HepG2 (cell line): ENCODE results near the gene ZMIZ1. TPM values are rescaled to one million over a fixed set of nuclear protein-coding genes. Genes with fewer than 3 reads are reported as not detected.
A peak's percentile ranks its signal among the peaks of the same experiment; 100 is the strongest.

ENCODE experiments used
- ARID4A ChIP-seq: sonication (generic); formaldehyde crosslinking; IDR thresholded peaks from 2 replicates; pipeline ENCODE4 v1.5.0; 2020; ENCODE audit warnings: mild to moderate bottlenecking, missing genetic modification reagents, borderline replicate concordance
- CREM ChIP-seq, 2 experiments: sonication (generic) in 1 of 2; formaldehyde crosslinking in 1 of 2; IDR thresholded peaks; 2 replicates each; pipeline versions ENCODE4 v1.4.0 to v1.6.1; 2016 to 2020; ENCODE audit warnings: antibody characterized with exemption in 1 of 2, mild to moderate bottlenecking in 1 of 2, missing genetic modification reagents in 1 of 2
- ELF3 ChIP-seq: IDR thresholded peaks from 2 replicates; pipeline ENCODE4 v1.6.1; 2016; ENCODE audit warnings: missing genetic modification reagents, missing compliant biosample characterization
- FIP1L1 ChIP-seq: fragments of 200-400 bp; formaldehyde crosslinking; IDR thresholded peaks from 2 replicates; pipeline ENCODE4 v1.6.1; 2018; ENCODE audit warnings: low read depth, mild to moderate bottlenecking, low read length, moderate library complexity, borderline replicate concordance; ENCODE audit not compliant: insufficient read depth
- FOXA3 ChIP-seq: IDR thresholded peaks from 2 replicates; pipeline ENCODE4 v1.6.1; 2016; ENCODE audit warnings: missing genetic modification reagents, missing compliant biosample characterization
- FOXP4 ChIP-seq: sonication (generic); formaldehyde crosslinking; IDR thresholded peaks from 2 replicates; pipeline ENCODE4 v1.4.0; 2020; ENCODE audit warnings: missing genetic modification reagents
- GABPB1 ChIP-seq: IDR thresholded peaks from 2 replicates; pipeline ENCODE4 v1.6.1; 2016; ENCODE audit warnings: mild to moderate bottlenecking, missing genetic modification reagents, moderate library complexity, missing compliant biosample characterization
- HDAC1 ChIP-seq: sonication (generic); formaldehyde crosslinking; IDR thresholded peaks from 2 replicates; pipeline ENCODE4 v1.5.1; 2020; ENCODE audit warnings: mild to moderate bottlenecking, missing genetic modification reagents
- IKZF4 ChIP-seq: sonication (generic); formaldehyde crosslinking; IDR thresholded peaks from 2 replicates; pipeline ENCODE4 v1.5.1; 2020; ENCODE audit warnings: borderline replicate concordance, mild to moderate bottlenecking, low read depth, missing genetic modification reagents; ENCODE audit errors: not compliant biosample characterization
- KMT2A ChIP-seq: sonication (generic); formaldehyde crosslinking; IDR thresholded peaks from 2 replicates; pipeline ENCODE4 v1.4.0; 2020; ENCODE audit warnings: missing genetic modification reagents
- RFX1 ChIP-seq: fragments of 450-650 bp; IDR thresholded peaks from 2 replicates; pipeline ENCODE4 v1.6.1; 2017
- SIX4 ChIP-seq: sonication (generic); formaldehyde crosslinking; IDR thresholded peaks from 2 replicates; pipeline ENCODE4 v1.4.0; 2020; ENCODE audit warnings: missing genetic modification reagents
- SOX13 ChIP-seq, 3 experiments: fragments of 450-650 bp in 1 of 3; sonication (generic) in 1 of 3; formaldehyde crosslinking in 1 of 3; IDR thresholded peaks in 2 of 3; conservative IDR thresholded peaks in 1 of 3; 2 replicates each; pipeline versions ENCODE4 v1.5.0 to v1.6.1; 2016 to 2020; ENCODE audit warnings: antibody characterized with exemption in 1 of 3, mild to moderate bottlenecking in 1 of 3, missing compliant biosample characterization in 1 of 3, missing genetic modification reagents in 1 of 3, moderate library complexity in 1 of 3
- SP4 ChIP-seq: sonication (generic); formaldehyde crosslinking; IDR thresholded peaks from 2 replicates; pipeline ENCODE4 v1.8.1; 2023; ENCODE audit warnings: mild to moderate bottlenecking, missing genetic modification reagents
- SPEN ChIP-seq: sonication (generic); formaldehyde crosslinking; IDR thresholded peaks from 2 replicates; pipeline ENCODE4 v1.5.1; 2020; ENCODE audit warnings: low read depth, mild to moderate bottlenecking, missing genetic modification reagents
- SRSF4 ChIP-seq: fragments of 200-400 bp; formaldehyde crosslinking; IDR thresholded peaks from one replicate; pipeline ENCODE4 v1.6.1; 2018; ENCODE audit warnings: mild to moderate bottlenecking, low read depth, low read length, moderate library complexity; ENCODE audit not compliant: poor library complexity, severe bottlenecking
- TBX3 ChIP-seq: fragments of 450-650 bp; IDR thresholded peaks from 2 replicates; pipeline ENCODE4 v1.6.1; 2017; ENCODE audit warnings: antibody characterized with exemption, mild to moderate bottlenecking, inconsistent platforms, borderline replicate concordance
- ZFX ChIP-seq: sonication (generic); formaldehyde crosslinking; IDR thresholded peaks from 2 replicates; pipeline ENCODE4 v1.4.0; 2020; ENCODE audit warnings: mild to moderate bottlenecking, low read depth, missing genetic modification reagents, moderate library complexity
- ZNF292 ChIP-seq: sonication (generic); formaldehyde crosslinking; IDR thresholded peaks from 2 replicates; pipeline ENCODE4 v1.8.1; 2022; ENCODE audit warnings: mild to moderate bottlenecking, low read depth, missing genetic modification reagents, borderline replicate concordance
- ZNF430 ChIP-seq: sonication (generic); formaldehyde crosslinking; IDR thresholded peaks from 2 replicates; pipeline ENCODE4 v1.9.0; 2021; ENCODE audit warnings: mild to moderate bottlenecking, missing genetic modification reagents
- ZNF614 ChIP-seq: IDR thresholded peaks from 2 replicates; pipeline ENCODE4 v1.6.1; 2018; ENCODE audit warnings: missing biosample characterization, missing genetic modification reagents, inconsistent platforms, borderline replicate concordance
- polyA plus RNA-seq, 8 experiments: library from polyadenylated mRNA; depleted of rRNA in 3 of 8; stranded (reverse) in 7 of 8; unstranded in 1 of 8; fragments of >200 nt; fragmentation: Illumina TruSeq in 4 of 8; extraction: Trizol in 4 of 8; gene quantifications; 2 replicates each; pipeline versions ENCODE4 v1.2.1 to v1.2.3, GENCODE V29; 2011 to 2016; ENCODE audit warnings: low read depth in 4 of 8, missing spikeins in 1 of 8, mixed read lengths in 1 of 8; ENCODE audit not compliant: insufficient read depth in 1 of 8
- total RNA-seq, 5 experiments: library from RNA; depleted of rRNA; stranded (reverse); fragments of >200 nt; fragmentation: Illumina TruSeq; extraction: Trizol; gene quantifications; 2 replicates each; pipeline ENCODE4 v1.2.3, GENCODE V29; 2016; ENCODE audit warnings: low read depth in 1 of 5

ZMIZ1 gene
- total and polyA plus RNA-seq, 2 of the 13 experiments (the other 11 are each of a cell fraction or from before 2014, with no cell fraction given): 5.3 to 10.2 TPM

DNA sequence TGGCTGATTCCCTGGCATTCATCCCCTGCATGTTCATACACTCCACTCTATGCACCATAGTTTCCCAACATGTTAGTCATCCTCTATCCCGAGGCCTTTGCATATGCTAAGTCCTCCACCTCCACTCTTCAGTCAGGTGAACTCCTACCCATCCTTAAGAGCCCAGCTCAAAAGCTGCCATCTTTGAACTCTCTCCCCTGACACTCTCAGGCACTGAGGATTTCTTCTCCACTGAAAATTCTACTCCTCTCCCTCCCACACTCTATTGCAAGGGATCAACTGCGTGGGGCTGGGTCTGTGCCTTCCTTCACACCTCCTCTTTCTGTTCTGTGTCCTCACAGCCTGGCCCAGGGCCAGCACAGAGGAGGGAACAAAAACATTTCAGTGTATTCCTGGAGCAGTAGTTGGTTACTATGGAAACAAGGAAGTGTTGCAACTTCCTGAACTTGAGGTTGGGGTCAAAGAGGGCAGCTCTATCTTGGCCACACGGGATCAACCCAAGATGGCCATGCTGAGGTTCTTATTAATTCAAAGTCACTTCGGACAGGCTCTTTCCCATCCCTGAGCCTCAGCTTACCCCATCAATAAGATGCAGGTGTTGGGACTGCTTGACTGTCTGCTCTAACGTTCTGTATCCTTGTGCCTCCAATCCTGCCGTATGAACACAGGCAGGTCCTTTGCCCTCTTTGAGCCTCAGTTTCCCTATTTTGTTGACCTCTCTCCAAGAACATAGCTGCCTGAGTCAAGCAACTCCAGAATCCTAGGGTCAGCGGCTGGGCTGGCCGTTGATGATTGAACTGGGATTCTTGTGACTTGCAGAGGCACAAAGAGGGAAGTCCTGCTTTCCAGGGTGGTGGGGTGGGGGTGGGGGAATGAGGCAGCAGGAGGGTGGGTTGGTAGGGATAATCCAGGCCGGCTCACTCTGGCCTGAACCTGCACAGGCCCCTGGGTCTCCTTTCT lies 15.5 kb downstream of the ZMIZ1 start (continued):
- peak; percentile 64; the same call in 1 of the 2 replicates for TF ChIP-seq ARID4A (CRISPR knock-in tag)
- TF ChIP-seq RFX1: peak; percentile 77
- peak; percentile 58; the same call in 1 of the 2 replicates for TF ChIP-seq ZNF614 (CRISPR knock-in tag)
- TF ChIP-seq SOX13 (IDR thresholded peaks at IDR 0.05): no peak
- TF ChIP-seq SOX13 (CRISPR knock-in tag; conservative IDR thresholded peaks at IDR 0.05 in 1 of 2, IDR thresholded peaks at IDR 0.05 in 1 of 2): peak in 1 of 2 experiments; percentile 76; a peak in 1 of 4 replicates
- TF ChIP-seq FOXP4 (CRISPR knock-in tag): peak; percentile 73
- TF ChIP-seq CREM (IDR thresholded peaks at IDR 0.05): peak; percentile 46; the same call in 1 of the 2 replicates
- TF ChIP-seq CREM (CRISPR knock-in tag; IDR thresholded peaks at IDR 0.05): no peak
- no peak for TF ChIP-seq HDAC1 (CRISPR knock-in tag)
- TF ChIP-seq ZNF292: peak; percentile 36; the same call in 1 of the 2 replicates
- TF ChIP-seq SIX4 (CRISPR knock-in tag): peak; percentile 57; the same call in 1 of the 2 replicates
- peak; percentile 45; the same call in 1 of the 2 replicates for TF ChIP-seq KMT2A
- TF ChIP-seq SPEN: peak; percentile 51; the same call in 1 of the 2 replicates
- TF ChIP-seq ZFX: no peak
- TF ChIP-seq FOXA3 (CRISPR knock-in tag): peak; percentile 59
- TF ChIP-seq GABPB1 (CRISPR knock-in tag): peak; percentile 62; the same call in 1 of the 2 replicates
- no peak for TF ChIP-seq ZNF430 (CRISPR knock-in tag)
- no peak for TF ChIP-seq IKZF4
- TF ChIP-seq TBX3: peak; percentile 75; the same call in 1 of the 2 replicates
- TF ChIP-seq FIP1L1: no peak
- TF ChIP-seq SP4 (CRISPR knock-in tag): 0 out of 2 replicates have a peak, but pooled peaks have one; percentile 30
- TF ChIP-seq SRSF4: no peak
- peak; percentile 84 for TF ChIP-seq ELF3 (CRISPR knock-in tag)
